ENCODE measurements around the gene RFFL.
"Not testable (repeated sequence)": the region's sequence is repeated elsewhere in the genome, so short reads cannot be mapped to it uniquely, and the experiment has no call there.

Gene RFFL, protein sequence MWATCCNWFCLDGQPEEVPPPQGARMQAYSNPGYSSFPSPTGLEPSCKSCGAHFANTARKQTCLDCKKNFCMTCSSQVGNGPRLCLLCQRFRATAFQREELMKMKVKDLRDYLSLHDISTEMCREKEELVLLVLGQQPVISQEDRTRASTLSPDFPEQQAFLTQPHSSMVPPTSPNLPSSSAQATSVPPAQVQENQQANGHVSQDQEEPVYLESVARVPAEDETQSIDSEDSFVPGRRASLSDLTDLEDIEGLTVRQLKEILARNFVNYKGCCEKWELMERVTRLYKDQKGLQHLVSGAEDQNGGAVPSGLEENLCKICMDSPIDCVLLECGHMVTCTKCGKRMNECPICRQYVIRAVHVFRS

DNA sequence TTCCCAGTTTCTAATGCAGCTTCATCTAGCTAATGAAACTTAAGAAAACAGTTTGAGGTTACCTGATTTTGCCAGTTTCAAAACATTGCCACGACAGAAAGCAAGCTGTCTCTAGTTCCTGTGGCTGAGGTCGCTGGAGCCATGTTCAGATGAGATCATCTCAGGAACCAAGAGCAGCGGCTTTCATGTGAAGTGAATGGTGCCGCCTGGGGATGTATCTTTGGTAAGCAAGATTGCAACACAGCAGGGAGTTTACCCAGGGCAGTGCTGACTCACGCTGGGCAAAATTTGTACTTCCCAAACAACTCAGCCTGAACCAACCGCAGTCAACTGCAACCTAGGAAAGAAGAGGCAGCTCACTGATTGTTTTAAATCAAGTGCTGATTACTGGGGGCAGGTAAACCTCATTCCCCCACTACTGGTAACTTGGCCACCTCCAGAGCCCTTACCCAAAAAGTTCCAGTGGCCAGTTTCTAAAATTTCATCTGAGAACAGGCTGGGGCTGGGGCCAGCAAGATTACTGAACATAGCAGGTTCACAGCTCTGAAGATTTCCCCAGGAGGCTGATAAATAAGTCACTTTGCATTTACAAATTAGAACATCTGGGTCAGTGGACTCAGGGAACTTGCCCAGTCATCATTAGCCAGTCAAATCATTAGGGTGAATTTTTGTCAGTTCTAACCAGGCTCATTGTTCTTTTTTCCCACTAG, at the start of gene RFFL:
TSS of gene RFFL (minus strand) at position 194 of the 710 bp plus-strand sequence. CDS start 37,154 bp downstream, outside the sequence.
- in situ Hi-C loops (cut with HindIII; ENCODE audit: low pct_unique_long_range_greater_than_20kb, low sequenced_read_pairs) = no loop called here
- DNase-seq (ENCODE audit: low read depth in 1 of 2, low spot score in 1 of 2) = peak; percentile 71 to 90
- TF ChIP-seq JUND (IDR thresholded peaks at IDR 0.05; ENCODE audit: low read depth) = peak; percentile 54; the same call in 1 of the 2 replicates

DNA sequence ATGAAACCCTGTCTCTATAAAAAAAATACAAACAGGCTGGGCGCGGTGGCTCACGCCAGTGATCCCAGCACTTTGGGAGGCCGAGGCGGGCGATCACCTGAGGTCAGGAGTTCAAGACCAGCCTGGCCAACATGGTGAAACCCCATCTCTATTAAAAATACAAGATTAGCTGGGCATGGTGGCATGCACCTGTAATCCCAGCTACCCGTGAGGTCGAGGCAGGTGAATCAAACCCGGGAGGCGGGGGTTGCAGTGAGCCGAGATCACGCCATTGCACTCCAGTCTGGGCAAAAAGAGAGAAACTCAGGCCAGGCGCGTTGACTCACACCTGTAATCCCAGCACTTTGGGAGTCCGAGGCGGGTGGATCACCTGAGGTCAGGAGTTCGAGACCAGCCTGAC, 47.3 kb upstream of the RFFL start:
- DNase-seq (ENCODE audit: low read depth in 1 of 2, low spot score in 1 of 2); in situ Hi-C loops (cut with HindIII; ENCODE audit: low pct_unique_long_range_greater_than_20kb, low sequenced_read_pairs): not testable (repeated sequence)

DNA sequence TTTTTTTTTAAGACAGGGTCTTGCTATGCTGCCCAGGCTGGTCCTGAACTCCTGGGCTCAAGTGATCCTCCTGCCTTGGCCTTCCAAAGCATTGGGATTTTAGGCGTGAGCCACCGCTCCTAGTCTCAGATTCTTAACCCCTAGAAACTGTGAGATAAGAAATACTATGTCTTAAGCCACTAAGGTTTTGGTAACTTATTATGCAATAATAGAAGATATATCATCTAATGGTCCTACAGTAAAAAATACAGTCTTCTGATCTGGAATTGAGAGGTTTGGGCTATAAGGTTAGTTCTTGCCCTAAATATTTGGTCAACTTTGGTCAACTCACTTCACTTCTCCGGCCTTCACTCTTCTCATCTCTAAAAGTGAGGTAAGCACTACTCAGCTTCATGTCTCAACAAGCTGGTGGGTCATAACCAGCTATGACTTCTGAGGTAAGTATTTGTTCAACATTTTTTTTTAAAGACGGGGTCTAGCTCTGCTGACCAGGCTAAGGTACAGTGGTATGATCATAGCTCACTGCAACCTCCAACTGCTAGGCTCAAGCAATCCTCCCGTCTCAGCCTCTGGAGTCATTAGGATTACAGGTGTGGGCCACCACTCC, 41.4 kb upstream of the RFFL start:
- no peak for TF ChIP-seq JUND (IDR thresholded peaks at IDR 0.05; ENCODE audit: low read depth)
- no peak for DNase-seq (ENCODE audit: low read depth in 1 of 2, low spot score in 1 of 2)
- in situ Hi-C loops (cut with HindIII; ENCODE audit: low pct_unique_long_range_greater_than_20kb, low sequenced_read_pairs) = no loop called here

DNA sequence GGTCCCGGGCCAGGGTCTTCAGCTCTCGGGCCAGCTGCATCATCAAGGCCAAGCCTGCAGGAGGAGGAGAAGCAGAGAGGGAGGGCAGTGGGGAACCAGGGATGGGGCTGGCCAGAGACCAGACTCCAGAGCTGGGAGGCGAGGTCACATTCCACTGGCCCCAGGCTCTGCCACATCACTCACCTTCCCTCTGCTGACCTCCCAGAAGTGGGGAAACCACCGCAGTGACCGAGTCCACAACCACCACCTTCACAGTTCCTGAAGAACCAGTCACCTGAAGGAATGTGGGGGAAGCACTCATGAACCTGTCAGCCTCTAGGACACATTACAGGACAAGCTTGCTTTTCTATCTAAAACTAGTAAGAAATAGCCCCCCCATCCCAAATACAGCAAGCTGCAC, 39.8 kb upstream of the RFFL start:
- in situ Hi-C loops (cut with HindIII; ENCODE audit: low pct_unique_long_range_greater_than_20kb, low sequenced_read_pairs) = no loop called here
- DNase-seq (ENCODE audit: low read depth in 1 of 2, low spot score in 1 of 2) = peak in 1 of 2 experiments; percentile 15
- TF ChIP-seq JUND (IDR thresholded peaks at IDR 0.05; ENCODE audit: low read depth) = no peak

- in situ Hi-C loops (cut with HindIII; ENCODE audit: low pct_unique_long_range_greater_than_20kb, low sequenced_read_pairs) = no loop called here
- DNase-seq (ENCODE audit: low read depth in 1 of 2, low spot score in 1 of 2) = no peak
- TF ChIP-seq JUND (IDR thresholded peaks at IDR 0.05; ENCODE audit: low read depth) = no peak
These were observed 38.2 kb upstream of the RFFL start for GRCh38 chr17:35101725-35102124.

DNA sequence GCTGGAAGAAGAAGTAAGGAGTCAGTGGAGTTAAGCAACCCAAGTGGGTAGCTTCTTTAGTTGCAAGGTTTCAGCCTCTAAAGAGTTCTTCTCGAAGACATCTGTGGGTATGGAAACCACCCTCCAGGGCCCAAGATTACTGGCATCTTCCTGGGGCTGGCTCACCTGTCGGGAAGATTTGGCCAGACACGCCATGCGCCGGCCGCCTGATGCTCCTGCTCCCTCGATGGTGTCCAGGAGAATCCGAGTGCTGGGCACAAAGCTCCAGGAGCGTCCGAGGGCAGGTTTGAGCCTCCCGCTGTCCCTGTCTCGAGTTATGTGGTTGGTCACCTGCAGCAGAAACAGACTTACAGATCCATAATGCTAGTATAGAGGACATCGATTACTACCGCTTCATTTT, 37.5 kb upstream of the RFFL start:
- DNase-seq (ENCODE audit: low read depth in 1 of 2, low spot score in 1 of 2) = no peak
- no peak for TF ChIP-seq JUND (IDR thresholded peaks at IDR 0.05; ENCODE audit: low read depth)
- in situ Hi-C loops (cut with HindIII; ENCODE audit: low pct_unique_long_range_greater_than_20kb, low sequenced_read_pairs) = no loop called here

DNA sequence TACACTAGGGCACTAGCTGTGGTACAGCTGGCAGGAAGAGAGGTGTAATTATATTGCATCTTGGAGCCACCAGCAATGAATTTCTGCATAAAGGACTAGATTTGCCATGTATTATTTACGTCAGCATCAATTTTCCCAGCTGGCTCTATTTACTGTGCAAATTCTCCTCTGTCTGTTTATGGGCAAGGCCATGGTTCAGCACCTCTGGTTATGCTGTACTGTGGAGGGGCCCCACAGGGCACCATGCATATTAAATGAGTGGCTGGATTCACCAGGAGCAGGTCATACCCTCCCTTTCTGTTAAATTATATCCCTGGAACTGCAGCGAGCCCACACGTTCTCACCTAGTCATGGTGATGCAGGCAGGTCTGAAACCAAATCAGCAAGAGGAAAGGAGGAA, 36.4 kb upstream of the RFFL start:
- no peak for DNase-seq (ENCODE audit: low read depth in 1 of 2, low spot score in 1 of 2)
- no peak for TF ChIP-seq JUND (IDR thresholded peaks at IDR 0.05; ENCODE audit: low read depth)
- in situ Hi-C loops (cut with HindIII; ENCODE audit: low pct_unique_long_range_greater_than_20kb, low sequenced_read_pairs) = no loop called here

DNA sequence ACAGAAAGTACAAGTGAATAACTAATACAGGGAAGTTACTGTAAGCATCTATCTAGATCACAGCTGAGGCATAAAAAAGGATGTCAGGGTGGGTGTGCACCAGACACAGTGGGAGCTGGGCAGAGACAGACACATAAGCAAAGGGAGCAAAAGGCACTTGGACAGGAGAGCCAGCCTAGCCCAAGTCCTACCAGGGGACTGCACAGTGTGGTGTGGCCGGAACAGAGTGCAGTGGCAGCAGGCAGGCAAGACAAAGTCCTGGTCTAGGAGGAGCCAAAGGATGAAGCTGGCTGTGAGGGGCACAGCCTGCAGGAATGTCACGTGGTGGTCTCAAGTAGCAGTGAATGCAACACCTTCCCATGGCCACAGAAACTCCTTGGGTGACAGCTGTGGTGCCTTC, 34.3 kb upstream of the RFFL start:
- in situ Hi-C loops (cut with HindIII; ENCODE audit: low pct_unique_long_range_greater_than_20kb, low sequenced_read_pairs) = no loop called here
- TF ChIP-seq JUND (IDR thresholded peaks at IDR 0.05; ENCODE audit: low read depth) = no peak
- DNase-seq (ENCODE audit: low read depth in 1 of 2, low spot score in 1 of 2) = no peak

GRCh38 chr17:35095741-35096140, 32.2 kb upstream of the RFFL start:
- in situ Hi-C loops (cut with HindIII; ENCODE audit: low pct_unique_long_range_greater_than_20kb, low sequenced_read_pairs) = no loop called here
- DNase-seq (ENCODE audit: low read depth in 1 of 2, low spot score in 1 of 2) = no peak

DNA sequence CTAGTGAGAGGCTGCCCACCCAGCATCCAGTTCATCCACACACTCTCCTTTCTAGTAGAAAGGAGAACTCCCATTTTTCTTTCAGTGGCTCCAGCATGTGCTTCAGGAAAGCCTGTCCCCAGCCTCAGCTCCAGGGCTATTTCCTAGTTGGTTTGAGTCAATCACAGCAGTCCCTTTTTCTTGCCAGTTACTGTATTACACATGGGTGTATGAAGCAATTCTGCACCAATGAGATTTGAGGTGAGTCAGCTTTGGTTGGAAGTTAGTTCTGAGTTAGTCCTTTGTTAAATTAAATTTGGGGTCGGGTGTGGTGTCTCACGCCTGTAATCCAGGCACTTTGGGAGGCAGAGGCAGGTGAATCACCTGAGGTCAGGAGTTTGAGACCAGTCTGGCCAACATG, 31.4 kb upstream of the RFFL start:
- no peak for TF ChIP-seq JUND (IDR thresholded peaks at IDR 0.05; ENCODE audit: low read depth)
- peak in 1 of 2 experiments; percentile 17 for DNase-seq (ENCODE audit: low read depth in 1 of 2, low spot score in 1 of 2)
- in situ Hi-C loops (cut with HindIII; ENCODE audit: low pct_unique_long_range_greater_than_20kb, low sequenced_read_pairs) = no loop called here

More at GRCh38 chr17:35095741-35096140, 32.2 kb upstream of the RFFL start:
- no peak for TF ChIP-seq JUND (IDR thresholded peaks at IDR 0.05; ENCODE audit: low read depth)

DNA sequence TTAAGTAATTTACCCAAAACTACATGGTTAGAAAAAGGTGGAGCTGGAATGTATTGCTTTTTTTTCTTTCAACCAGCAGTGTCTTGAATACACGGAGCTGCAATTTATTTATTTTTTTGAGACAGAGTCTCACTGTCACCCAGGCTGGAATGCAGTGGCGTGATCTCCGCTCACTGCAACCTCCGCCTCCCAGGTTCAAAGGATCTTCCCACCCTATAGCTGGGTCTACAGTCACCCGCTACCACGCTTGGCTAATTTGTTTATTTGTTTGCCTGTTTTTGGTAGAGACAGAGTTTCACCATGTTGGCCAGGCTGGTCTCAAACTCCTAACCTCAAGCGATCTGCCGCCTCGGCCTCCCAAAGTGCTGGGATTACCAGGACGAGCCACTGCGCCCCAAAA, 27.2 kb upstream of the RFFL start:
- in situ Hi-C loops (cut with HindIII; ENCODE audit: low pct_unique_long_range_greater_than_20kb, low sequenced_read_pairs); DNase-seq (ENCODE audit: low read depth in 1 of 2, low spot score in 1 of 2): not testable (repeated sequence)

DNA sequence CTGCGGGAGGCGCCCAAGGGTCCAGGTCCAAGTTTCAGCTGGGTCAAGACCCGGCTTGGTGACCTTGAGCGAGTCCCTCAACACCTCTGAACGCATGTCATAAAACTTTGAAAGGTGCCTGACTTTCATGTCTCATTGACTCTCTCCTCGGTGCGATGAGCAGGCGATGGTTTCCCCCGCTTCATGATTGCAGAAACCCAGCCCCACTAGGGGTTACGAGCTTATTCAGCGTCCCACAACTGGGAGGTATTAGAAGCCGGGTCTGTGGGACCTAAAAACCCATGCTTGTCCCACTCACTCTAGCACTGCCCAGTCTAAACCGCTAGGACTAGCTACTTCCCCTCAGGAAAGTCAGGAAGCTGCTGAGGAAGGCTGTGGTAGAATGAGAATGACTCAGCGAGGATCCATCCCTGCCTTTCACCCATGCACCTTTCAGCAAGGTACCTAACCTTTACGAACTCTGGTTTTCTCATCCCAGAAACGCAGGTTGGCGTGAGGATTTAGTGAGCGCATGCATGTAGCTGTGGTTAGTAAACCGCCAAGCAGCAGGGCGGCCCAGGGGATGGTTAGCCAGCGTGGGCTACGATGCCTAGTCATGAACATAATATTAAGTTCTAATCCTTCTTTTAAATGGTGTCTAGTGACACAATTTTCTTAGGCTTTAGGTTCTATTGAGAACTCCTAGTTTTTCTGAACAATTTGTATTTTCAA, 26.2 kb upstream of the RFFL start:
- in situ Hi-C loops (cut with HindIII; ENCODE audit: low pct_unique_long_range_greater_than_20kb, low sequenced_read_pairs) = no loop called here
- TF ChIP-seq JUND (IDR thresholded peaks at IDR 0.05; ENCODE audit: low read depth) = no peak
- DNase-seq (ENCODE audit: low read depth in 1 of 2, low spot score in 1 of 2) = no peak

Measured in T47D (cell line).